NOMO-1 treated with DMSO at 0.1 percent for 48 hours (cell line): ENCODE data around the gene EMID1.

Source experiments
- DNase-seq: peaks from one replicate; lab custom pipeline; 2025; ENCODE audit not compliant: unreplicated experiment; lab: John Stamatoyannopoulos, UW

EMID1 gene

GRCh38 chr22:29277927-29278326, 72.2 kb downstream of the EMID1 start:
- no peak for DNase-seq

- no peak for DNase-seq
Measured at GRCh38 chr22:29284196-29284595, 78.5 kb downstream of the EMID1 start.

- DNase-seq = no peak
Measured at GRCh38 chr22:29288837-29289236, 83.1 kb downstream of the EMID1 start.

- no peak for DNase-seq
Measured at GRCh38 chr22:29290061-29290460, 84.4 kb downstream of the EMID1 start.

GRCh38 chr22:29291215-29291614, 85.5 kb downstream of the EMID1 start:
- no peak for DNase-seq

- DNase-seq = no peak
Measured at GRCh38 chr22:29292379-29292778, 86.7 kb downstream of the EMID1 start.

GRCh38 chr22:29298641-29299040, 92.9 kb downstream of the EMID1 start:
- no peak for DNase-seq

GRCh38 chr22:29299136-29299900, 93.6 kb downstream of the EMID1 start:
- no peak for DNase-seq

GRCh38 chr22:29300467-29300806, 94.7 kb downstream of the EMID1 start:
- DNase-seq = no peak

- no peak for DNase-seq
Measured at GRCh38 chr22:29300807-29301601, 95.3 kb downstream of the EMID1 start.

- DNase-seq = no peak
Measured at GRCh38 chr22:29301716-29302401, 96.2 kb downstream of the EMID1 start.

- no peak for DNase-seq
Measured at GRCh38 chr22:29302402-29302680, 96.6 kb downstream of the EMID1 start.

- no peak for DNase-seq
Measured at GRCh38 chr22:29302681-29303465, 97.2 kb downstream of the EMID1 start.

GRCh38 chr22:29305836-29306174, 100.1 kb downstream of the EMID1 start:
- no peak for DNase-seq

GRCh38 chr22:29306175-29306834, 100.6 kb downstream of the EMID1 start, which contains the start of gene GAS2L1:
GAS2L1 (plus strand) TSS chr22:29306650; CDS start chr22:29308106, 1,456 bp downstream.
- peak; percentile 57 for DNase-seq

GRCh38 chr22:29306835-29307595, 101.3 kb downstream of the EMID1 start:
- peak; percentile 56 for DNase-seq

- DNase-seq = no peak
Measured at GRCh38 chr22:29307596-29308147, 102.0 kb downstream of the EMID1 start.

- DNase-seq = no peak
Measured at GRCh38 chr22:29308148-29308790, 102.6 kb downstream of the EMID1 start.

- DNase-seq = no peak
Measured at GRCh38 chr22:29308791-29309262, 103.1 kb downstream of the EMID1 start.
